Lung (tissue), 12 donors: Measurements from ENCODE around the gene WDR53. TPM values are rescaled to one million over a fixed set of nuclear protein-coding genes. Genes with fewer than 3 reads are reported as not detected.
"Not testable (repeated sequence)": the region's sequence is repeated elsewhere in the genome, so short reads cannot be mapped to it uniquely, and the experiment has no call there.

Experiments
- ATAC-seq: fragments of 200-7000 bp; cut with Tn5 transposase; one replicate; pipeline ENCODE4 v1.9.1; 2020; ENCODE audit warnings: moderate number of reproducible peaks; ENCODE audit not compliant: insufficient read depth, low FRiP score
- DNase-seq, 3 donors: peaks; one replicate each; pipeline ENCODE4 v3.0.0-alpha.2; 2013 to 2017
- H3K27ac ChIP-seq, 2 donors: one replicate each; pipeline ENCODE4 v1.5.1; 2013; ENCODE audit warnings: mild to moderate bottlenecking in 2 of 2, moderate library complexity in 2 of 2, control low read depth in 1 of 2, inconsistent platforms in 1 of 2, low read depth in 1 of 2, low read length in 1 of 2
- H3K27me3 ChIP-seq, 3 donors: one replicate each; pipeline ENCODE4 v1.5.1; 2013; ENCODE audit warnings: low read length in 2 of 3; ENCODE audit not compliant: control insufficient read depth in 3 of 3, insufficient read depth in 3 of 3
- H3K36me3 ChIP-seq, 4 donors: one replicate each; pipeline ENCODE4 v1.5.1; 2013; ENCODE audit warnings: low read length in 4 of 4, mild to moderate bottlenecking in 1 of 4, moderate library complexity in 1 of 4; ENCODE audit not compliant: control insufficient read depth in 4 of 4, insufficient read depth in 4 of 4
- H3K4me1 ChIP-seq, 5 donors: one replicate each; pipeline ENCODE4 v1.5.1; 2013; ENCODE audit warnings: low read length in 5 of 5, mild to moderate bottlenecking in 2 of 5, moderate library complexity in 1 of 5; ENCODE audit not compliant: control insufficient read depth in 5 of 5, insufficient read depth in 5 of 5
- H3K4me3 ChIP-seq: one replicate; pipeline ENCODE4 v1.5.1; 2013; ENCODE audit warnings: mild to moderate bottlenecking, control low read depth, moderate library complexity
- H3K9ac ChIP-seq, 2 donors: one replicate each; pipeline ENCODE4 v1.5.1; 2013; ENCODE audit warnings: low read length in 2 of 2, control low read depth in 1 of 2; ENCODE audit not compliant: insufficient read depth in 1 of 2
- H3K9me3 ChIP-seq, 4 donors: one replicate each; pipeline ENCODE4 v1.5.1; 2013; ENCODE audit warnings: low read length in 3 of 4, mild to moderate bottlenecking in 1 of 4, moderate library complexity in 1 of 4; ENCODE audit not compliant: control insufficient read depth in 4 of 4, insufficient read depth in 3 of 4
- WGBS, 2 donors: extraction: QIAGEN DNeasy Blood & Tissue Kit; methylation state at CpG; one replicate each; pipeline ENCODE4 v1.1.7; 2013; 5-methylcytosine and 5-hydroxymethylcytosine counted together
- polyA plus RNA-seq, 2 donors: library from polyadenylated mRNA; stranded (reverse); fragments of 200-250 nt; gene quantifications; one replicate each; pipeline ENCODE4 v1.2.1, GENCODE V29; 2013
- total RNA-seq, 2 donors: library from RNA; depleted of rRNA in 1 of 2; stranded (reverse); fragments of >200 nt in 1 of 2; gene quantifications; one replicate each; pipeline ENCODE4 v1.2.1, GENCODE V29; 2014 to 2021
- TF ChIP-seq, protein P1 (sequence below): IDR thresholded peaks from 2 replicates; pipeline ENCODE4 v1.5.1; 2012; ENCODE audit warnings: mild to moderate bottlenecking; ENCODE audit errors: control extremely low read depth, extremely low read depth
- donor health status: control.
- donor health status: control.
- donor health status: Bipolar disorder and iron deficiency.
- donor health status: healthy.
- donor health status: DM: yes; HTN: yes; CAD: no.

Gene WDR53
- total and polyA plus RNA-seq, 4 donors: 6.3 to 17.4 (median 9.5) TPM

DNA sequence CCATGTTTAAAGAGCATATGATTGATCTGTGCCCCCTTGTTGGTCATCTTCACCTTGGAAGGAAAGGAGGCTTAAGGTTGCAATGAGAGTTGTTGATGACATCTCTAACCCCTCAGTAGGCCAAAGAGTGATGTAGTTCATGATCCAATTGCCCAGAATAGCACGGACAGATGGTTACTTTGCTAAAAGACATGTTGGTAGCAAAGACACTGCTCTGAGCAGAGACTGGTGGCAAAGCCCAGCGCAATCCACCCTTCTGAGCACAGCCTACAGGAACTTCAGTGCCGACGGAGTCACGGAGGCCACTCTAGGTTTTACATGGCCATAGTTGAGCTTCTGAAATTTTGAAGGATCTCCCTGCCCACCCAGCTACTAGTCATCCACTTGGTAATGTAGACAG is 21.9 kb upstream of the WDR53 start:
- no peaks in the 10 kb centered on the region for H3K27me3 ChIP-seq
- TF ChIP-seq, protein P1, sequence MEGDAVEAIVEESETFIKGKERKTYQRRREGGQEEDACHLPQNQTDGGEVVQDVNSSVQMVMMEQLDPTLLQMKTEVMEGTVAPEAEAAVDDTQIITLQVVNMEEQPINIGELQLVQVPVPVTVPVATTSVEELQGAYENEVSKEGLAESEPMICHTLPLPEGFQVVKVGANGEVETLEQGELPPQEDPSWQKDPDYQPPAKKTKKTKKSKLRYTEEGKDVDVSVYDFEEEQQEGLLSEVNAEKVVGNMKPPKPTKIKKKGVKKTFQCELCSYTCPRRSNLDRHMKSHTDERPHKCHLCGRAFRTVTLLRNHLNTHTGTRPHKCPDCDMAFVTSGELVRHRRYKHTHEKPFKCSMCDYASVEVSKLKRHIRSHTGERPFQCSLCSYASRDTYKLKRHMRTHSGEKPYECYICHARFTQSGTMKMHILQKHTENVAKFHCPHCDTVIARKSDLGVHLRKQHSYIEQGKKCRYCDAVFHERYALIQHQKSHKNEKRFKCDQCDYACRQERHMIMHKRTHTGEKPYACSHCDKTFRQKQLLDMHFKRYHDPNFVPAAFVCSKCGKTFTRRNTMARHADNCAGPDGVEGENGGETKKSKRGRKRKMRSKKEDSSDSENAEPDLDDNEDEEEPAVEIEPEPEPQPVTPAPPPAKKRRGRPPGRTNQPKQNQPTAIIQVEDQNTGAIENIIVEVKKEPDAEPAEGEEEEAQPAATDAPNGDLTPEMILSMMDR: no peak
- WGBS, 2 donors: 93 to 96% methylated on average over 5 of the region's 5 CpGs
- H3K9me3 ChIP-seq: no peaks in the 10 kb centered on the region
- H3K4me1 ChIP-seq: no peaks in the 10 kb centered on the region
- DNase-seq (no peak), ATAC-seq (no peak)
- no peak overlapping the region for H3K27ac ChIP-seq
- peaks cover 0 to 6% (median 2%) of the 10 kb centered on the region in 4 donors for H3K36me3 ChIP-seq
- no peak overlapping the region for H3K9ac ChIP-seq
- H3K4me3 ChIP-seq: no peak overlapping the region

DNA sequence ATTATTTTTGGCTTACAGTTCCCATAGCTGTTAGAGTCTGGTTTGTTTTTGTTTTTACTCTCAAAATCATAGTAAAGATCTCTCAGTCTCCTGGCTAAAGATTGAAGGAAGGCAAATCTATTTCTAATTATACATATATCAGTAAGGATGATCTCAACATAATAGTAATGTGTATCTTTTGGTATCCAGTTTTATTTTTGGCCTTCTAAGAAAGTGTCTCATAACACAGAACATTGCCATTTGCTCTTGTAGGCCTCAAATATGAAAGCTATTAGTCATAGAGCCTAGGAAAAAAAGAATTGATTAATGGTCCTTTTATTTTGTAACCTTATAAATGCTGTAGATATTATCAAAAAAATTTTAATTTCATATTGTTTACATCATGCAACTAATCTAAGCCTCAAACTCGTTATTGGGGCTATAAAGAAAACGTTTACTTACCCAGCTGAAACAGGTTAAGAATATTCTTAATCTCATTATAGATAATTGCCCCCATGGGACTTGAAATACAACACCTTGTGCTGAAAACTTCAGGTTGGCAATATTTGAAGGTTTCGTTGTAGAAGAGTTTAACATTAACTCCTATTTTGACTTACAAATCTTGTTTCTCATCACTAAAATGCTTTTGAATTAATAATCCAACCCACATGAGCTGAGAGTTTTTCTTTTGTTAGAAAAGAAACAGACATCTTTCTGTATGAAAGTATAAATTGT is 16.8 kb upstream of the WDR53 start:
- Histone ChIP-seq H3K36me3 (peaks cover 4 to 17% (median 13%) of the 10 kb centered on the region in 4 donors), H3K4me3 (no peak overlapping the region), H3K9me3 (no peaks in the 10 kb centered on the region), H3K4me1 (peaks cover 0 to 3% (median 0%) of the 10 kb centered on the region in 5 donors), H3K9ac (no peak overlapping the region), H3K27me3 (no peaks in the 10 kb centered on the region), H3K27ac (no peak overlapping the region)
- no peak for ATAC-seq
- DNase-seq: no peak
- TF ChIP-seq, protein P1: no peak
- WGBS, 2 donors: 88 to 94% methylated on average over 3 of the region's 3 CpGs

DNA sequence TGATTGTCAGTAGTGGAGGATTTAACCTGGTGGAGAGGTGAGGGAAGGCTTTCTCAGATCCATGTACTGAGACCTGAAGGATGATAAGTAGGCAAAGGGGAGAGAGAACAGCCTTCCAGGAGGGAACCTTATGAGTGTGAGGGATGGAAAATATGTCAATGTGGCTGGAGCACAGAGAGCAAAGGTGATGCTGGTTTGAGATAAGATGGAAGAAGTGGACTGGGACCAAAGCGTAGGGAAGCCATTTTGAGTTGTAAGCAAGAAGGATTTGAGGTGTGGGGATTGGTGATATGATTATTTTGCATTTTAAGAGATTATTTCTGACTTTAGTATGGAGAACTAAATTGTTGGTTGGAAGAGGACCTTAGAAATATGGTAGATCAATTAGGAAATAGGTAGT is 4.0 kb upstream of the WDR53 start:
- H3K27me3 ChIP-seq: no peaks in the 10 kb centered on the region
- H3K9ac ChIP-seq: no peak overlapping the region
- no peak overlapping the region for H3K27ac ChIP-seq
- H3K36me3 ChIP-seq: peaks cover 0 to 2% (median under 1%) of the 10 kb centered on the region in 4 donors
- ATAC-seq (no peak), DNase-seq (no peak)
- peaks cover 5 to 13% (median 7%) of the 10 kb centered on the region in 5 donors for H3K4me1 ChIP-seq
- TF ChIP-seq, protein P1: no peak
- no peaks in the 10 kb centered on the region for H3K9me3 ChIP-seq
- no peak overlapping the region for H3K4me3 ChIP-seq
- 47 to 97% methylated on average over 1 of the region's 1 CpG for WGBS, 2 donors

DNA sequence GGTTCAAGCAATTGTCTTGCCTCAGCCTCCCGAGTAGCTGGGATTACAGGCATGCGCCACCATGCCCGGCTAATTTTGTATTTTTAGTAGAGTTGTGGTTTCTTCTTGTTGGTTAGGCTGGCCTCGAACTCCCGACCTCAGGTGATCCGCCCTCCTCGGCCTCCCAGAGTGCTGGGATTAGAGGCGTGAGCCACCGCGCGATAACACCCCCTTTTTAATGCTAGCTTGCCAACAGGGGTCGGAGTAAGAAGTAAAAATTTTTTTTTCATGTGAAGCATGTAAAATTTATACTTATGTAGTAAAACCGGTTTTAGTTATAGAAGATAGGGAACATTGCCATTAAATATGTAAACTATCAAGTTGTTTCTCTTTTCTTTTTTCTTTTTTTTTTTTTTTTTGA is 2.0 kb upstream of the WDR53 start:
- H3K4me1 ChIP-seq: peaks cover 5 to 17% (median 8%) of the 10 kb centered on the region in 5 donors
- H3K27me3 ChIP-seq, DNase-seq, H3K27ac ChIP-seq, H3K9ac ChIP-seq, ATAC-seq, H3K36me3 ChIP-seq, H3K4me3 ChIP-seq, H3K9me3 ChIP-seq: not testable (repeated sequence)
- 86 to 91% methylated on average over 13 of the region's 13 CpGs for WGBS, 2 donors
